GM19193 (cell line): Measurements from ENCODE around the gene TNFRSF17.

ENCODE experiments used
- POLR2A ChIP-seq: IDR thresholded peaks from 4 replicates; pipeline ENCODE4 v1.6.1; 2011; ENCODE audit not compliant: insufficient read depth, insufficient read length; ENCODE audit errors: extremely low read depth

Gene TNFRSF17

DNA sequence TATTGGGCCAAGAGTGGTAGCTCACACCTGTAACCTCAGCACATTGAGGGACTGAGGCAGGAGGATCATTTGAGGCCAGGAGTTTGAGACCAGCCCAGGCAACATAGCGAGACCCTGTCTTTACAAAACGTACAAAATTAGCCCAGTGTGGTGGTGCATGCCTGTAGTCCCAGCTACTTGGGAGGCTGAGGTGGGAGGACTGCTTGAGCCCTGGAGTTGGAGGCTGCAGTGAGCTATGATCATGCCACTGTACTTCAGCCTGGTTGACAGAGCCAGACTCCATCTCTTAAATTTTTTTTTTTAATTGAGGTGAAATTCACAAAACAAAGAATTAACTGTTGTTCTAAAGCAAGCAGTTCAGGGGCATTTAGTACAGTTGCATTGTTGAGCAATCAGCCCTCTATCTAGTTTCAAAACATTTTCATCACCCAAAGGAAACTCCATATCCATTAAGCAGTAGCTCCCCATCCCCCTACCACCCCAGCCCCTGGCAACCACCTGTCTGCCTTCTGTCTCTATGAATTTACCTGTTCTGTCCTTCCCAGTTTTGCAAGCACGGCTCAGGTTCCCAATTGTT, 27.1 kb downstream of the TNFRSF17 start:
- TF ChIP-seq POLR2A, result no peak

GRCh38 chr16:11992586-11993524, 27.8 kb downstream of the TNFRSF17 start:
- no peak for TF ChIP-seq POLR2A

GRCh38 chr16:11994143-11995119, 29.4 kb downstream of the TNFRSF17 start:
- no peak for TF ChIP-seq POLR2A

DNA sequence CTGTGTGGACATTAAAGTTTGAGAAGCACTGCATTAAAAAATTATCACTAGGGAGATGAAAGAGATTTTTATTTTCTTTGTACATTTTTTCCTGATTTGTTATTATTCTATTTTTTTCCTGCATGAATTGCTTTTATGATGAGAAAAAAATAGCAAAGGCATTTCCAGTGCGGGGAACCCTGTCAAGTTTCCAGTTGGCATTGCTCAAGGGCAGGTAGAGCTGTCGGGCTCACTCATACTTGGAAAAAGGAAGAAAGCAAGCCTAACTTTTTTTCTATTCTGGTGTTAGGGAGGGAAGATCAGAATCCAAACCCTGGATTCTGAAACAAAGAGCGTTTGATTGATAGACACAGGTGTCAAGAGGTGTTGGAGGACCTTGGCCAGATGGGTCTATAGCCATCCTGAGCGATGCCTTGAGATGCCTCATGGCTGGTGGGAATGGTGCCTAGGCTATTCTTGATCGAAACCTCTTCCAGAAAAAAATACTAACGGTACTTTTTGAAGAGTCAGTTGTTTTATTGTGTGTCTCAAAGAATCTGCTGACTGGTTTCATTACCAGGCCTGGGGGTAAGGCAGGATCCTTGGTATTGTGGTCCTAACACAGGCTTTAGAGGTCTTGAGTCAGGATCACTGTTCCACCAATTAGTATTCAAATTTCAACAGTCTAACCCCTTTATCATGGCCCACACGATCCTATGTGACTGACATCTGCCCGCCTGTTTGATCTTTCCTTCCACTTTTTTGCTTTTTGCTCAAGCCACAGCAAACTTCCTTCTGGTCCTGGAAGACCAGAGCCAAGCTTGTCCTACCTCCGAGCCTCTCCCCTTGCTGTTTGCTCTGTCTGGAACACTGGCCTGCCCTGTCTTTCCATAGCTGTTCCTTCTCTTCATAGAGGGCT, 31.7 kb downstream of the TNFRSF17 start:
- no peak for TF ChIP-seq POLR2A

DNA sequence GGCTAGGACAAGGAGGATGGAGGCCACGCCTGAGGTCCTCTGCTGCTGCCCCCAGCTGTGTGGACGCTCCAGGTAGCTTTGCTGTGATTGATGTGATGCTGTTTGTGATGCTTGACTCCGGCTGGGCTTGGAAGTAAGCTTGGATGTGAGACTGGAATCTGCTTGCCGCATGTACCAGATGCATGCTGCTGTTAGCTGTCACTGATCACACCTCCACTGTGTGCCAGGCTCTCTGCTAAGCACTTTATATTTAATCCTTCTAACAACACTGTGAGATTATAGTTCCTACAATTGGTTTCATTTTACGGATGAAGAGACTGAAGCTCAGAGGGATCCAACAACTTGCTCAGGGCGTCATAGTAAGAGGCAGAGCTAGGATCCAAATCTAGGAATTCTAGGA, 35.0 kb downstream of the TNFRSF17 start:
- TF ChIP-seq POLR2A, result no peak

GRCh38 chr16:12002447-12003006, 37.5 kb downstream of the TNFRSF17 start:
- TF ChIP-seq POLR2A, result no peak

GRCh38 chr16:12006637-12007036, 41.6 kb downstream of the TNFRSF17 start:
- no peak for TF ChIP-seq POLR2A

GRCh38 chr16:12009462-12009861, 44.5 kb downstream of the TNFRSF17 start:
- no peak for TF ChIP-seq POLR2A

DNA sequence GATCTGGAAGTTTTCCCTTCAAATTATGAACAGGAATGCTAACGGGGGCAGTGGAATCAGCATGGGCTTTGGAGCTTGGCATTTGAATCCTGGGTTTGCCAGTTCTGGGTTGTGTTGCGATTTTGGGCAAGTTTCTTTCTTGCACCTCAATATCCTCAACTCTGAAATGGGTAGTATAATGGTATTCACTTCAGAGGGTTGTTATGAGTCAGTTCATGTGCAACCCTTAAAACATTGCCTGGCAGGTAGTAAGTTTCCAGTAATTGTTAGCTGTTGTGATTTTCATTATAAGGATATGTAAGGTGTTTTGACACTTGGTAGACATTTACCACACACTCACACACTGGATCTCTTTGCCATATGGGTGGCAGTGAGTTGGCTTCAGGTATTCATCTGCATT, 44.9 kb downstream of the TNFRSF17 start:
- TF ChIP-seq POLR2A, result no peak

GRCh38 chr16:12010388-12011251, 45.6 kb downstream of the TNFRSF17 start:
- no peak for TF ChIP-seq POLR2A

DNA sequence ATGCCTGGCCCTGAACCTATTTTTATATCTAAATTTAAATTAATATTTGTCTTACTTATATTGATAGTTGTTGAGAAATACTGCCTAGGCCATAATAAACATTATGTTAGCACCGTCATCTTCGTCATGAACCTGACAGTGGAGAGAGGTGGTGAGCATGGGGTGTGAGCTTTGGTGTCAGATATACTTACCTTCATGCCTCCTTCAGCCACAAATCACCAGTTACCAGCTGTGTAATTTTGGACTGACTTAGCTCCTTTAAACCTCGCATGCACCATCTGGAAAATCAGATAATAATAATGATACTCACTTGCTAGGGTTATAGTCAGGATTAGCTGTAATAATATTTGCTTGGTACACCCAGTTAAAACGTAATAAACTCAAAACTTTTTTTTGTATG, 46.6 kb downstream of the TNFRSF17 start:
- no peak for TF ChIP-seq POLR2A

- TF ChIP-seq POLR2A, result no peak
Observed at GRCh38 chr16:12016291-12016947, 51.4 kb downstream of the TNFRSF17 start.
